Measurements from ENCODE around the gene DDX20.

DNA sequence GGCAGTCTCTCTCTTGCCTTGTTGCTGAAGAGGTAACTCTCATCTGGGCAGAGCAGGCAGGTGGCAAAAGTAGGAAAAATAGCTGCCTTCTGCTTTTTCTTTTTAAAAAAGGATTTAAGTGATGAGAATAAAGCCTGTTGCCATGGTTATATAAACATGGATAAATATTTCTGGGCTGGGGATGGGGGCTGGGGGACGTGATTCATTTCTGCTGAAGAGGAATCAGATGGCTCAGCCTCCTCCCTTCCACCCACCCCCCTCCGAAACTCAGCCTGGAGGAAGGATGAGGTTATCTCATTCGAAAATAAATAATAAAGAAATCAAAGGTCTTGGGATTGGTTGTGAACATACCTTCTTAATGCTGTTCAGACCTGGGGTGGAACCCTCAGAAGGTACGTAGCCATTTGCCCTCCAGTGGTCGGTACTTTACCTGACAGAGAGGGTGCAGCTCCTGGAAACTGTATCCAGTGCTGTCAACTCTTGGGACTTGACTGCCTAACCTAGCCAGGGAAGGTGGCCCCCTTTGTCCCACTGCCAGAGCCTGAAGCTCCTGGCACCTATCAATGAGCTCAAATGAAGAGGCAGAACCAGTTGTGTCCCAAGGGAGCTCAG lies 12.7 kb upstream of the DDX20 start:
- no peak for TF ChIP-seq YY1 (IDR thresholded peaks at IDR 0.05; ENCODE audit: insufficient read depth, insufficient read length)
- TF ChIP-seq ZNF274 (IDR thresholded peaks at IDR 0.05; ENCODE audit: low read depth, low read length): no peak

Measured in NT2/D1 (cell line).